Activated T-helper 2 cell treated with anti-CD3 and anti-CD28 coated beads, Interferon-gamma antibody, Interleukin-2, Interleukin-4, amounts not matched to agents 10 μg/mL and 5 μg/mL and 100 μg/mL, durations not matched to agents 14 hours and 24 hours and 36 hours (primary cell): ENCODE measurements around the gene HINFP. TPM values are rescaled to one million over a fixed set of nuclear protein-coding genes. Genes with fewer than 3 reads are reported as not detected.

Experiments used
- DNase-seq: peaks from one replicate; pipeline ENCODE4 v3.0.0; 2021; ENCODE audit warnings: low spot score
- H3K27ac Mint-ChIP-seq: one replicate; pipeline ENCODE4 v1.8.0; 2021; ENCODE audit warnings: mixed read lengths
- H3K27me3 Mint-ChIP-seq: one replicate; pipeline ENCODE4 v1.8.0; 2021; ENCODE audit warnings: low read depth, mixed read lengths
- H3K36me3 Mint-ChIP-seq: one replicate; pipeline ENCODE4 v1.8.0; 2021; ENCODE audit warnings: low read depth, mixed read lengths
- H3K4me1 Mint-ChIP-seq: one replicate; pipeline ENCODE4 v1.8.0; 2021; ENCODE audit warnings: low read depth, mixed read lengths
- H3K4me3 Mint-ChIP-seq: one replicate; pipeline ENCODE4 v1.8.0; 2021; ENCODE audit warnings: low read depth, mild to moderate bottlenecking, moderate library complexity, mixed read lengths
- H3K9me3 Mint-ChIP-seq: one replicate; pipeline ENCODE4 v1.8.0; 2021; ENCODE audit warnings: mixed read lengths
- intact Hi-C: fragments of 100-400 bp; cut with micrococcal nuclease; formaldehyde crosslinking; loops from one replicate; pipeline ENCODE4 v1.15.1; 2023
- total RNA-seq: library from RNA; stranded (reverse); gene quantifications from 2 replicates; pipeline ENCODE4 v1.2.3, GENCODE V29; 2022

Gene HINFP, protein sequence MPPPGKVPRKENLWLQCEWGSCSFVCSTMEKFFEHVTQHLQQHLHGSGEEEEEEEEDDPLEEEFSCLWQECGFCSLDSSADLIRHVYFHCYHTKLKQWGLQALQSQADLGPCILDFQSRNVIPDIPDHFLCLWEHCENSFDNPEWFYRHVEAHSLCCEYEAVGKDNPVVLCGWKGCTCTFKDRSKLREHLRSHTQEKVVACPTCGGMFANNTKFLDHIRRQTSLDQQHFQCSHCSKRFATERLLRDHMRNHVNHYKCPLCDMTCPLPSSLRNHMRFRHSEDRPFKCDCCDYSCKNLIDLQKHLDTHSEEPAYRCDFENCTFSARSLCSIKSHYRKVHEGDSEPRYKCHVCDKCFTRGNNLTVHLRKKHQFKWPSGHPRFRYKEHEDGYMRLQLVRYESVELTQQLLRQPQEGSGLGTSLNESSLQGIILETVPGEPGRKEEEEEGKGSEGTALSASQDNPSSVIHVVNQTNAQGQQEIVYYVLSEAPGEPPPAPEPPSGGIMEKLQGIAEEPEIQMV
- 29.8 and 35.5 TPM in 2 replicates for total RNA-seq

GRCh38 chr11:119121008-119121810 lies at the start of gene HINFP:
HINFP (plus strand) TSS chr11:119121580; CDS start chr11:119126945, 5,365 bp downstream.
- H3K27me3 Mint-ChIP-seq, result no peaks in the 10 kb centered on the region
- intact Hi-C loops, result loop anchor here (1.0 to 2.0 kb wide), 3 partner anchors 14 to 36 kb away; partner anchors contain the start of gene C2CD2L
- H3K9me3 Mint-ChIP-seq, result no peaks in the 10 kb centered on the region
- H3K36me3 Mint-ChIP-seq, result peaks cover 30% of the 10 kb centered on the region
- DNase-seq, result peak; percentile 99
- peaks cover 22% of the 10 kb centered on the region for H3K4me1 Mint-ChIP-seq
- peak within 1 kb of the TSS; percentile 87 for H3K27ac Mint-ChIP-seq
- H3K4me3 Mint-ChIP-seq, result peak within 1 kb of the TSS; percentile 92

- no peak overlapping the region for H3K27ac Mint-ChIP-seq
- H3K36me3 Mint-ChIP-seq, result peaks cover 64% of the 10 kb centered on the region
- no peak for DNase-seq
- intact Hi-C loops, result no loop called here
- no peak overlapping the region for H3K4me3 Mint-ChIP-seq
- H3K27me3 Mint-ChIP-seq, result no peaks in the 10 kb centered on the region
- H3K4me1 Mint-ChIP-seq, result peaks cover 4% of the 10 kb centered on the region
- H3K9me3 Mint-ChIP-seq, result no peaks in the 10 kb centered on the region
Measured at GRCh38 chr11:119077839-119078238, 43.5 kb upstream of the HINFP start.

- H3K27ac Mint-ChIP-seq, result no peak overlapping the region
- H3K4me1 Mint-ChIP-seq, result peaks cover 4% of the 10 kb centered on the region
- DNase-seq, result no peak
- intact Hi-C loops, result no loop called here
- no peak overlapping the region for H3K4me3 Mint-ChIP-seq
- H3K36me3 Mint-ChIP-seq, result peaks cover 58% of the 10 kb centered on the region
- no peaks in the 10 kb centered on the region for H3K27me3 Mint-ChIP-seq
- H3K9me3 Mint-ChIP-seq, result no peaks in the 10 kb centered on the region
Measured at GRCh38 chr11:119078675-119079420, 42.5 kb upstream of the HINFP start.

GRCh38 chr11:119081682-119082260 lies 39.6 kb upstream of the HINFP start:
- intact Hi-C loops, result no loop called here
- Mint-ChIP-seq H3K27me3 (no peaks in the 10 kb centered on the region), H3K4me3 (no peak overlapping the region), H3K27ac (peak overlapping the region; percentile 52), H3K9me3 (no peaks in the 10 kb centered on the region), H3K36me3 (peaks cover 55% of the 10 kb centered on the region), H3K4me1 (peaks cover 17% of the 10 kb centered on the region)
- DNase-seq, result no peak

DNA sequence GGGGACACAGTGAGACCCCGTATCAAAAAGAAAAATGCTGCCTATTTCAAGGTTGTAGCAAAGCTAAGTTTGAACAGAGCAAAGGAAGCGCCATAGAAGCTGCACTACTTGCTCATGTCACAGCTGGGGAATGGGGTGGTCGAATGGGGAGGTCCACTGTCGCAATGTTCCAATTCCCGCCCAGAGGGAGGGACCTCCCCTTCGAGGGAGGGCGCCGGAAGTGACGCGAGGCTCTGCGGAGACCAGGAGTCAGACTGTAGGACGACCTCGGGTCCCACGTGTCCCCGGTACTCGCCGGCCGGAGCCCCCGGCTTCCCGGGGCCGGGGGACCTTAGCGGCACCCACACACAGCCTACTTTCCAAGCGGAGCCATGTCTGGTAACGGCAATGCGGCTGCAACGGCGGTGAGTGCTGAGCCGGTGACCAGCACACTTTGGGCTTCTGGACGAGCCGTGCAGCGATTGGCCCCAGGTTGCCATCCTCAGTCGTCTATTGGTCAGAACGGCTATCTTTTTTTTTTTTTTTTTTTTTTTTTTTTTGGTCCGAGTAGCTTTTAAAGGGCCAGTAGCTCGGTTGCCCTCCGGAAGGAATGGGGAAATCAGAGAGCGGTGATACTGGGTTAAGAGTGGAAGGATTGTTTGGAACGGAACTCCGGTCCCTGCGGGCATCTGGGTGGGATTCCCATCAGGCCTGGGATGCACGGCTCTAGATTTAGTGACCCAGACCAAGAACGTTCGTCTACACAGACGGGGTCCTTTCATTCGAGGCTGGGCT lies 36.5 kb upstream of the HINFP start, which contains the start of gene HMBS:
HMBS (plus strand) TSS at position 219 of the 774 bp plus-strand sequence; CDS start at position 372, 153 bp downstream.
- intact Hi-C loops, result loop anchor here (1.0 to 2.0 kb wide), 5 partner anchors 10 to 66 kb away; partner anchors contain the start of genes HINFP, HYOU1, RPS25 and TRAPPC4

GRCh38 chr11:119085437-119085847 lies 35.9 kb upstream of the HINFP start:
- H3K9me3 Mint-ChIP-seq, result no peaks in the 10 kb centered on the region
- no peak for DNase-seq
- intact Hi-C loops, result loop anchor here (1.0 to 2.0 kb wide), 4 partner anchors 10 to 67 kb away; partner anchors contain the start of genes HINFP, RPS25 and TRAPPC4
- peak overlapping the region; percentile 93 for H3K27ac Mint-ChIP-seq
- peak overlapping the region; percentile 96 for H3K4me3 Mint-ChIP-seq
- H3K27me3 Mint-ChIP-seq, result no peaks in the 10 kb centered on the region
- peaks cover 23% of the 10 kb centered on the region for H3K36me3 Mint-ChIP-seq
- peaks cover 29% of the 10 kb centered on the region for H3K4me1 Mint-ChIP-seq

More for the DNA sequence above, 36.5 kb upstream of the HINFP start, which contains the start of gene HMBS:
- H3K9me3 Mint-ChIP-seq, result no peaks in the 10 kb centered on the region
- H3K36me3 Mint-ChIP-seq, result peaks cover 28% of the 10 kb centered on the region
- peak within 1 kb of the TSS; percentile 93 for H3K27ac Mint-ChIP-seq
- H3K27me3 Mint-ChIP-seq, result no peaks in the 10 kb centered on the region
- H3K4me1 Mint-ChIP-seq, result peaks cover 29% of the 10 kb centered on the region
- peak within 1 kb of the TSS; percentile 96 for H3K4me3 Mint-ChIP-seq
- DNase-seq, result peak; percentile 91

DNA sequence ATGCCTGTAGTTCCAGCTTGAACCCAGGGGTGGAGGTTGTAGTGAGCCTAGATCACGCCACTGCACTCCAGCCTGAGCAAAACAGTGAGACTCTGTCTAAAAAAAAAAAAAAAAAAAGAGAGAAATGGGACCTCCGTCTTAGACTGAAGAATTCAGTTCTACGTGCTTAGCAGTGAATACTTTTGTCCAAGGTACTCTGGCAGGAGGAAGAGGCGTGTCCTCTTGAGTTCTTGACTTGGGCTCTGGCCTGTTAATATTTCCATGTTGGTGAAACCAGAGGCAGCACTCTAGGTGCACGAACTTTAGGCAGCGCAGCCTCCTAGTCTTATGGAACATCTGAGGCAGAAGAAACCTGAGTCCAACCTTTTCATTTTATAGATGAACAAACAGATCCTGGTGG lies 34.3 kb upstream of the HINFP start:
- peaks cover 36% of the 10 kb centered on the region for H3K4me1 Mint-ChIP-seq
- no peak for DNase-seq
- no peaks in the 10 kb centered on the region for H3K27me3 Mint-ChIP-seq
- H3K9me3 Mint-ChIP-seq, result no peaks in the 10 kb centered on the region
- H3K27ac Mint-ChIP-seq, result peak overlapping the region; percentile 8
- intact Hi-C loops, result no loop called here
- peak overlapping the region; percentile 37 for H3K4me3 Mint-ChIP-seq
- peaks cover 15% of the 10 kb centered on the region for H3K36me3 Mint-ChIP-seq

DNA sequence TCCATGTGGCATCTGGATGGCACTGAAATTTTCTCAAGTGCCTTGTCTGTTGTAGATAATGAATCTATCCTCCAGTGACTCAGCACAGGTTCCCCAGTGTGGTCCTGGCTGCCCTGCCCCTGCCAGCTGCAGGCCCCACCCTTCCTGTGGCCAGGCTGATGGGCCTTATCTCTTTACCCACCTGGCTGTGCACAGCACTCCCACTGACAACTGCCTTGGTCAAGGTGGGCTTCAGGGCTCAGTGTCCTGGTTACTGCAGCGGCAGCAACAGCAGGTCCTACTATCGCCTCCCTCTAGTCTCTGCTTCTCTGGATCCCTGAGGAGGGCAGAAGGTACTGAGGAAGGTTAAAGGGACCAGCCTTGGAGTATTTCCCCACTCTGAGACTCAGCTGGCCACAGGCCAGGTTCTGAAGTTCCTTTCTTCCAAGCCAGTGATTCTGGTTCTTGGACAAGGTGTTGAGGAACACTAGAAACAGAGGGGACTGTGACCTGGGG lies 33.6 kb upstream of the HINFP start:
- peak overlapping the region; percentile 35 for H3K27ac Mint-ChIP-seq
- intact Hi-C loops, result no loop called here
- peaks cover 43% of the 10 kb centered on the region for H3K4me1 Mint-ChIP-seq
- peaks cover 15% of the 10 kb centered on the region for H3K36me3 Mint-ChIP-seq
- no peak overlapping the region for H3K4me3 Mint-ChIP-seq
- no peak for DNase-seq
- no peaks in the 10 kb centered on the region for H3K27me3 Mint-ChIP-seq
- no peaks in the 10 kb centered on the region for H3K9me3 Mint-ChIP-seq

DNA sequence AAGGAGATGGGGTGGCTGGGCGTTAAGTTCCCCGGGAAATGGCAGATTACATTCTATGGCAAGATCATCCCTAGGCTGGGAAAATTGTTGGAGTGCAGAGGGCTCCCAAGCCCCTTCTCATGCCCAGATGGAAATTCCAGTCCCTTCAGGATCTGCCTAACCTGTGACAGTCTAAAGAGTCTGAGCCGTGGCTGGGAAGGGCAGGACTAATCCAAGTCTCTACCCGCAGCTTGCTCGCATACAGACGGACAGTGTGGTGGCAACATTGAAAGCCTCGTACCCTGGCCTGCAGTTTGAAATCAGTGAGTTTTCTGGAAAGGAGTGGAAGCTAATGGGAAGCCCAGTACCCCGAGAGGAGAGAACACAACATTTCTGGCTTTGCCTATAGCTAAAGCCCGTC lies 33.0 kb upstream of the HINFP start:
- no peaks in the 10 kb centered on the region for H3K27me3 Mint-ChIP-seq
- H3K4me3 Mint-ChIP-seq, result no peak overlapping the region
- no peak for DNase-seq
- intact Hi-C loops, result no loop called here
- H3K4me1 Mint-ChIP-seq, result peaks cover 46% of the 10 kb centered on the region
- H3K9me3 Mint-ChIP-seq, result no peaks in the 10 kb centered on the region
- H3K36me3 Mint-ChIP-seq, result peaks cover 21% of the 10 kb centered on the region
- no peak overlapping the region for H3K27ac Mint-ChIP-seq

GRCh38 chr11:119089319-119089718 lies 32.1 kb upstream of the HINFP start:
- Mint-ChIP-seq H3K36me3 (peaks cover 29% of the 10 kb centered on the region), H3K4me1 (peaks cover 50% of the 10 kb centered on the region), H3K27me3 (no peaks in the 10 kb centered on the region), H3K4me3 (no peak overlapping the region), H3K27ac (no peak overlapping the region), H3K9me3 (no peaks in the 10 kb centered on the region)
- intact Hi-C loops, result no loop called here
- no peak for DNase-seq

GRCh38 chr11:119091178-119091577 lies 30.2 kb upstream of the HINFP start:
- no peak overlapping the region for H3K27ac Mint-ChIP-seq
- intact Hi-C loops, result no loop called here
- peaks cover 2% of the 10 kb centered on the region for H3K27me3 Mint-ChIP-seq

More at GRCh38 chr11:119091178-119091577, 30.2 kb upstream of the HINFP start:
- peaks cover 43% of the 10 kb centered on the region for H3K36me3 Mint-ChIP-seq
- H3K4me1 Mint-ChIP-seq, result peaks cover 47% of the 10 kb centered on the region
- no peak overlapping the region for H3K4me3 Mint-ChIP-seq
- no peaks in the 10 kb centered on the region for H3K9me3 Mint-ChIP-seq
- DNase-seq, result no peak
